ENCODE data around the gene SLC47A2. TPM values are rescaled to one million over a fixed set of nuclear protein-coding genes. Genes with fewer than 3 reads are reported as not detected.
A peak's percentile ranks its signal among the peaks of the same experiment; 100 is the strongest.

The SLC47A2 gene
- total RNA-seq, 4 donors from 2014 or later = 0.27 to 1.1 (median 0.32) TPM; not detected in 1

- 22 to 23% methylated on average over 4 of the region's 4 CpGs for WGBS, 2 donors (ENCODE audit: low coverage in 1 of 2)
- no peaks in the 10 kb centered on the region for H3K9me3 ChIP-seq
- no peaks in the 10 kb centered on the region for H3K36me3 ChIP-seq
- TF ChIP-seq POLR2A (IDR thresholded peaks at IDR 0.05) (no peak), CTCF (IDR thresholded peaks at IDR 0.05) (peak; percentile 60 to 70 (median 63)), EP300 (IDR thresholded peaks at IDR 0.05; ENCODE audit: low read depth) (no peak), POLR2AphosphoS5 (IDR thresholded peaks at IDR 0.05) (no peak)
- H3K4me1 ChIP-seq = peaks cover 14 to 38% (median 28%) of the 10 kb centered on the region in 4 donors
- no peak overlapping the region for H3K4me3 ChIP-seq
- in situ Hi-C loops (cut with MboI; ENCODE audit: low pct_ligation_motif_present in 1 of 4, low pct_unique_long_range_greater_than_20kb in 1 of 4, low sequenced_read_pairs in 3 of 4) (loop anchor here in 2 of 4 donors (10.0 to 25.0 kb wide), 3 partner anchors 131 to 283 kb away; partner anchors contain the start of gene B9D1 (in 1 of the 2)), intact Hi-C loops (cut with DNase I; ENCODE audit: low total_unique reads) (loop anchor here (5.0 to 10.0 kb wide), 3 partner anchors 82 to 131 kb away; partner anchors contain the start of gene ALDH3A1)
- no peaks in the 10 kb centered on the region for H3K27me3 ChIP-seq
- H3K27ac ChIP-seq = peak overlapping the region in 1 of 4 donors; percentile 11
- peak; percentile 70 for DNase-seq
Measured at GRCh38 chr17:19645734-19646201, 70.6 kb downstream of the SLC47A2 start.

DNA sequence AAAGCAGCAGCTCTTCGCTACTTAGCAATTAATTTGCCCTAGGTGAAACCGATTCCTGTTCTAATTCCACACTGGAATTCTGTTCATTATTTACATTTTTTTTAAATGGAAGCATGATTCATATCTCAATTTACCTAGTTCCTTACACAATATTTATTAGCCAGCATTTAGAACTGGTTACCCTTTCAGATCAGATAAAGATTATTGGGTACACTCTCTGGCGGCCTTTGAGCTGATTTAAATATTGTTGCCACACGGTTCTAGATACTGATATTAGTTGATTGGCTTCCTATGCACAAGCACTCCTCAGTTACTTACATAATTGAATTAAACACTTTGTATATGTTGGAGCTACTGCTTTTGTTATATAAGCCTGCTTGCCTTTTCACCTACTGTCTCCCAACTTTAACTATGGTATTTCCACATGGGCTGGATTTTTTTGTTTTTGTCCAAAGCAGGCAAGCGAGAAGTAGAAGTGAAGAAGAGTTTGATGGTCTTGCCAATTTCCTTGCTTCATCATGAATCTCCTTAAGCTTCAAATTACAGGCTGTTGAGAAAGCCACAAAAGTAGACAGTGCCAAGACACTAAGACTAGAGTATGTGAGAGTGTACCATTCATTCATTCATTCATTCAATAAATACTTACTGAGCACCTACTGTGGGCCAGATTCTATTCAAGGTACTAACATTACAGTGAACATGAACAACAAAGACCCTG is 71.7 kb downstream of the SLC47A2 start:
- in situ Hi-C loops (cut with MboI; ENCODE audit: low pct_ligation_motif_present in 1 of 4, low pct_unique_long_range_greater_than_20kb in 1 of 4, low sequenced_read_pairs in 3 of 4) (loop anchor here in 3 of 4 donors (5.0 to 25.0 kb wide), 4 partner anchors 127 to 282 kb away; partner anchors contain the start of gene B9D1 (in 1 of the 3)), intact Hi-C loops (cut with DNase I; ENCODE audit: low total_unique reads) (loop anchor here (5.0 to 10.0 kb wide), 3 partner anchors 83 to 130 kb away; partner anchors contain the start of gene ALDH3A1)
- no peak overlapping the region for H3K27ac ChIP-seq
- no peak overlapping the region for H3K4me3 ChIP-seq
- 87 to 92% methylated on average over 5 of the region's 5 CpGs for WGBS, 2 donors (ENCODE audit: low coverage in 1 of 2)
- H3K4me1 ChIP-seq = peaks cover 7 to 27% (median 17%) of the 10 kb centered on the region in 4 donors
- H3K27me3 ChIP-seq = no peaks in the 10 kb centered on the region
- H3K36me3 ChIP-seq = no peaks in the 10 kb centered on the region
- TF ChIP-seq POLR2AphosphoS5 (IDR thresholded peaks at IDR 0.05) (no peak), POLR2A (IDR thresholded peaks at IDR 0.05) (no peak), EP300 (IDR thresholded peaks at IDR 0.05; ENCODE audit: low read depth) (no peak)
- no peaks in the 10 kb centered on the region for H3K9me3 ChIP-seq
- DNase-seq = no peak

- in situ Hi-C loops (cut with MboI; ENCODE audit: low pct_ligation_motif_present in 1 of 4, low pct_unique_long_range_greater_than_20kb in 1 of 4, low sequenced_read_pairs in 3 of 4) = loop anchor here in 3 of 4 donors (5.0 to 25.0 kb wide), 4 partner anchors 125 to 280 kb away; partner anchors contain the start of gene B9D1 (in 1 of the 3)
Measured at GRCh38 chr17:19642373-19642893, 74.0 kb downstream of the SLC47A2 start.

More at GRCh38 chr17:19642373-19642893, 74.0 kb downstream of the SLC47A2 start:
- no peak for TF ChIP-seq CTCF (IDR thresholded peaks at IDR 0.05)
- no peak for TF ChIP-seq POLR2AphosphoS5 (IDR thresholded peaks at IDR 0.05)
- TF ChIP-seq POLR2A (IDR thresholded peaks at IDR 0.05) = no peak
- no peak for TF ChIP-seq EP300 (IDR thresholded peaks at IDR 0.05; ENCODE audit: low read depth)
- no peak for DNase-seq
- Histone ChIP-seq H3K9me3 (peaks cover 0 to 5% of the 10 kb centered on the region in 2 donors), H3K4me1 (peaks cover 7 to 15% (median 8%) of the 10 kb centered on the region in 4 donors), H3K27me3 (no peaks in the 10 kb centered on the region), H3K27ac (no peak overlapping the region), H3K4me3 (no peak overlapping the region), H3K36me3 (no peaks in the 10 kb centered on the region)
- intact Hi-C loops (cut with DNase I; ENCODE audit: low total_unique reads) = loop anchor here (10.0 kb wide), 1 partner anchor 128 kb away; no protein-coding TSS in a partner anchor
- 67 to 74% methylated on average over 5 of the region's 5 CpGs for WGBS, 2 donors (ENCODE audit: low coverage in 1 of 2)

Measured in transverse colon (tissue), 4 donors.